ENCODE measurements around the gene FES.
A peak's percentile ranks its signal among the peaks of the same experiment; 100 is the strongest.
"Not testable (repeated sequence)": the region's sequence is repeated elsewhere in the genome, so short reads cannot be mapped to it uniquely, and the experiment has no call there.

Gene FES

DNA sequence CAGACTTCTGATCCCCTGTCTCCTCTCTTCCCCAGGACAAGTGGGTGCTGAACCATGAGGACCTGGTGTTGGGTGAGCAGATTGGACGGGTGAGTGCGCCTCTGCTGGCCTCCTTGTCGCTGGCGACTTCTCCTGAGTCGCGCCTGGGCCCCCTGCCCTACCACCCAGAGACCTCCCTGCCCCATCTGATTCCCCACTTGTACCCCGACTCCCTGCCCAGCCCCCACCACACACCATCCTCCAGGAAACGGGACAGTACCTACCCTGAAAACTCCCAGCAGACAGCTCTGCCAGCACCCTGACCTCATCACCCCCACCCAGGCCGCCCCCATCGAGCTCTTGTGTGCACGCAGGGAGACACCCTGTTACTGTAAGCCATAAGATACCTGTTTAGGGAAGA, 7.7 kb downstream of the FES start:
- Histone ChIP-seq H3K36me3 (ENCODE audit: control insufficient read depth, insufficient read depth, low read length) (peaks cover 31% of the 10 kb centered on the region), H3K9ac (ENCODE audit: low read length) (no peak overlapping the region), H3K4me3 (ENCODE audit: low read length) (no peak overlapping the region), H3K27me3 (ENCODE audit: control insufficient read depth, insufficient read depth, low read length) (no peaks in the 10 kb centered on the region), H3K27ac (ENCODE audit: low read depth, low read length) (no peak overlapping the region), H3K4me1 (ENCODE audit: control insufficient read depth, insufficient read depth, low read length) (no peaks in the 10 kb centered on the region)

- Histone ChIP-seq H3K4me3 (ENCODE audit: low read length) (no peak overlapping the region), H3K4me1 (ENCODE audit: control insufficient read depth, insufficient read depth, low read length) (no peaks in the 10 kb centered on the region), H3K27me3 (ENCODE audit: control insufficient read depth, insufficient read depth, low read length) (no peaks in the 10 kb centered on the region), H3K27ac (ENCODE audit: low read depth, low read length) (no peak overlapping the region), H3K9ac (ENCODE audit: low read length) (no peak overlapping the region), H3K36me3 (ENCODE audit: control insufficient read depth, insufficient read depth, low read length) (peaks cover 31% of the 10 kb centered on the region)
Observed at GRCh38 chr15:90892498-90893174, 8.3 kb downstream of the FES start.

DNA sequence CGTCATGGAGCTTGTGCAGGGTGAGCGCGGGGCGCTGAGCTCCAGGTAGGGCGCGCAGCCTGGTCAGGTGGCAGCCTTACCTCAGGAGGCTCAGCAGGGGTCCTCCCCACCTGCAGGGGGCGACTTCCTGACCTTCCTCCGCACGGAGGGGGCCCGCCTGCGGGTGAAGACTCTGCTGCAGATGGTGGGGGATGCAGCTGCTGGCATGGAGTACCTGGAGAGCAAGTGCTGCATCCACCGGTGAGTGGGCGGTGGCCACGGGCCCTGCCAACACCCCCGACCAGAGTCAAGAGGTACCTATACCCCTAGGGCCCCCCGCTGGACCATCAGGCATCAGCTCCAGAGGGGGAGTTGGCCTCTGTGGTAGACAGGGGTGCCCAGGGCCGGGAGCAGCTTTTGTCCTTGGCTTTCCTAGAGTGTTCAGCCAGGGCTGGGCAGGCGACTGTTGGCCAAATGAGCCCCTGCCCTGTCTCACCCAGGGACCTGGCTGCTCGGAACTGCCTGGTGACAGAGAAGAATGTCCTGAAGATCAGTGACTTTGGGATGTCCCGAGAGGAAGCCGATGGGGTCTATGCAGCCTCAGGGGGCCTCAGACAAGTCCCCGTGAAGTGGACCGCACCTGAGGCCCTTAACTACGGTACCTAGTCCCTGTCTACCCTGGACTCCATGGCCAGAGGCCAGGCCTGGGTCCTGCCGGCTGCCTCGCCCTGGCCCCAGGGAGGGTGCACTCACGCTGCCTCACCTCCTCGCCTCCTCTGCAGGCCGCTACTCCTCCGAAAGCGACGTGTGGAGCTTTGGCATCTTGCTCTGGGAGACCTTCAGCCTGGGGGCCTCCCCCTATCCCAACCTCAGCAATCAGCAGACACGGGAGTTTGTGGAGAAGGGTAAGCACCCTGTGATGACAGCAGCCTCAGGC, 9.1 kb downstream of the FES start:
- H3K36me3 ChIP-seq (ENCODE audit: control insufficient read depth, insufficient read depth, low read length), result peaks cover 29% of the 10 kb centered on the region
- H3K27ac ChIP-seq (ENCODE audit: low read depth, low read length), result no peak overlapping the region
- H3K27me3 ChIP-seq (ENCODE audit: control insufficient read depth, insufficient read depth, low read length), result no peaks in the 10 kb centered on the region
- H3K4me3 ChIP-seq (ENCODE audit: low read length), result no peak overlapping the region
- H3K9ac ChIP-seq (ENCODE audit: low read length), result no peak overlapping the region
- H3K4me1 ChIP-seq (ENCODE audit: control insufficient read depth, insufficient read depth, low read length), result no peaks in the 10 kb centered on the region

GRCh38 chr15:90895571-90896117, 11.3 kb downstream of the FES start:
- no peak overlapping the region for H3K4me3 ChIP-seq (ENCODE audit: low read length)
- H3K9ac ChIP-seq (ENCODE audit: low read length), result no peak overlapping the region
- no peaks in the 10 kb centered on the region for H3K4me1 ChIP-seq (ENCODE audit: control insufficient read depth, insufficient read depth, low read length)
- no peaks in the 10 kb centered on the region for H3K27me3 ChIP-seq (ENCODE audit: control insufficient read depth, insufficient read depth, low read length)
- peaks cover 26% of the 10 kb centered on the region for H3K36me3 ChIP-seq (ENCODE audit: control insufficient read depth, insufficient read depth, low read length)
- H3K27ac ChIP-seq (ENCODE audit: low read depth, low read length), result no peak overlapping the region

GRCh38 chr15:90897131-90897655, 12.9 kb downstream of the FES start:
- H3K4me3 ChIP-seq (ENCODE audit: low read length); H3K27ac ChIP-seq (ENCODE audit: low read depth, low read length); H3K27me3 ChIP-seq (ENCODE audit: control insufficient read depth, insufficient read depth, low read length); H3K4me1 ChIP-seq (ENCODE audit: control insufficient read depth, insufficient read depth, low read length); H3K9ac ChIP-seq (ENCODE audit: low read length): not testable (repeated sequence)
- peaks cover 12% of the 10 kb centered on the region for H3K36me3 ChIP-seq (ENCODE audit: control insufficient read depth, insufficient read depth, low read length)

- Histone ChIP-seq H3K4me1 (ENCODE audit: control insufficient read depth, insufficient read depth, low read length) (peaks cover 9% of the 10 kb centered on the region), H3K9ac (ENCODE audit: low read length) (no peak overlapping the region), H3K27me3 (ENCODE audit: control insufficient read depth, insufficient read depth, low read length) (no peaks in the 10 kb centered on the region), H3K4me3 (ENCODE audit: low read length) (no peak overlapping the region), H3K36me3 (ENCODE audit: control insufficient read depth, insufficient read depth, low read length) (peaks cover 15% of the 10 kb centered on the region), H3K27ac (ENCODE audit: low read depth, low read length) (peak overlapping the region; percentile 91)
Observed at GRCh38 chr15:90901175-90902039, 17.1 kb downstream of the FES start.

DNA sequence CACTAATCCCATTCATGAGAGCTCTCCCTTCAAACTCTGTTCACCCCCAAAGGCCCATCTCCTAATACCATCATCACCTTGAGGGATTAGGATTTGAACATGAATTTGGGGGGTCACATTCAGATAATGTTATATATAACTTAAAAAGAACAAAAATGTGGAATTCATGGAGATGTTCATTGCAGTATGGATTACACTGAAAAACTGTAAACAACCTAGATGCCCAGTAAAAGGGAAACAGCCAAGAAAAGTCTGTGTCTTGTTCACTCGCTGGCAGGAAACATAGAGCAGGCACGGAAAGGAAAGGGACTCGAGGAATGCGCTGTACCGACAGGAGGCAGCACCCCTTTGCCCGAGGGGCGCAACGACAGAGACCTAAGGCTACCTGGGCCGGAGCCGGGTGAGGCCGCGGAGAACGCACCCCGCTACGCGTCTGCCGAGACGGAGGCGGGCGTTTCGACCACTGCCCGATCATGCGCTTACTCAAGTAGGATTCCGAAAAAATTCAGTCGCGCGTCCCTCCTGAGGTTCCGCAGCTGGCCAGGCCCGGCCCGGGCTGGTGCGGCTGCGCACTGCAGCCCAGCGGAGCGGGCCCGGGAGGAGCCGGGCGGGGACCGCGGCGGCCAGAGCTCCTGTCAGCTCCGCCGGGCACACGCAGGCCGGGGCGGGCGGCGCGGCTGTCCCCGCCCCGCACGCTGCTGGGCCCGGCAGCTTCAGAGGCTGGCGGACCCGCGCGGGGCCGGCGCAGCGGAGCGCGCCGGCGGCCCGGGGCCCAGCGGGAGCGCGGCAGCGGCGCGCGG, 17.9 kb downstream of the FES start:
- H3K36me3 ChIP-seq (ENCODE audit: control insufficient read depth, insufficient read depth, low read length), result peaks cover 22% of the 10 kb centered on the region
- H3K27ac ChIP-seq (ENCODE audit: low read depth, low read length), result peak overlapping the region; percentile 91
- peak overlapping the region; percentile 88 for H3K4me3 ChIP-seq (ENCODE audit: low read length)
- H3K9ac ChIP-seq (ENCODE audit: low read length), result peak overlapping the region; percentile 84
- peaks cover 9% of the 10 kb centered on the region for H3K4me1 ChIP-seq (ENCODE audit: control insufficient read depth, insufficient read depth, low read length)
- no peaks in the 10 kb centered on the region for H3K27me3 ChIP-seq (ENCODE audit: control insufficient read depth, insufficient read depth, low read length)

DNA sequence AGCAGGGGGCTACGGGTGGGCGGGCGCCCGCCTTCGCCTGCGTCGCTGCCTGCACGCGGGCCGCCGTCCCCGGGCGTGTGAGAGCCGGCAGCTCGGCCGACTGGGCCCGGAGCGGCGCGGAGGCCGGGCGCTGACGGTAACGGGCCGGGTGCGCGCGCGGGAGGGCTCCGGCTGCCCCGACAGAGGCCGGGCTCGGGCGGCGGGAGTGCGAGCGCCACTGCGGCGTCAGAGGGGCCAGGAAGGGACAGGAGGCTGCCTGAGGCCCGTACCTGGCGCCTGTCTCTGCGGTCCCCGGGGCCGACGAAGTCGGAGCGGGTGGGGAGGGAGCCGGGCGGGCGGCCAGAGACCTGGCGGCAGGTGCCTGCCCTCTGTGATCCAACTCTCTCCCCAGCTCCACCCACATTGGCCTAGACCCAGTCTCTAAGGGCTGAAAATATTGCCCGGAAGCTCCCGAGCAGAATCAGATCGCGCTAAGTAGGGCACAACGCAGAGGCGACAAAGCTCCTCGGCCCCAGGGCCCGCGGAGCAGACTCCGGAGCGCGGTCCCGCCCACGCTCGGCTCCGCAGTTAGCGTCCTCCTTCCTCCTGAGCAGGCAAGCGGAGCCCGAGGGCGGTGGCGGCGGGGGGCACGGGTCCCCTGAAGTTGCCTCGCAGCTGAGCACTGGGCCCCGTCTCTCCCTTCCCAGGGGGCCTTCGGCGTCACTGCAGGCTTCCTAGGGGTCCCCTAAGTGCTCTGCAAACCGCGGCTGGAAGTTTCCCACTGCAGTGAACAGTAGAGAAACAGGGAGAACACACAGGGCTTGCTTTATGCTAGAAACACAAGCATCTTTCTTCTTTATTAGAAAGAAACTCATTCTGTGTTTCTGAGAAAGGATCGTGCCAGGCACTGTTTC, 18.8 kb downstream of the FES start, which contains the start of gene MAN2A2:
Gene MAN2A2, plus strand, starts transcription at position 463 of the 893 bp plus-strand sequence. CDS start 906 bp downstream, outside the sequence.
- Histone ChIP-seq H3K9ac (ENCODE audit: low read length) (peak within 1 kb of the TSS; percentile 84), H3K4me1 (ENCODE audit: control insufficient read depth, insufficient read depth, low read length) (peaks cover 9% of the 10 kb centered on the region), H3K27ac (ENCODE audit: low read depth, low read length) (peak within 1 kb of the TSS; percentile 91), H3K27me3 (ENCODE audit: control insufficient read depth, insufficient read depth, low read length) (no peaks in the 10 kb centered on the region), H3K4me3 (ENCODE audit: low read length) (peak within 1 kb of the TSS; percentile 88), H3K36me3 (ENCODE audit: control insufficient read depth, insufficient read depth, low read length) (peaks cover 31% of the 10 kb centered on the region)

- Histone ChIP-seq H3K36me3 (ENCODE audit: control insufficient read depth, insufficient read depth, low read length) (peaks cover 32% of the 10 kb centered on the region), H3K4me3 (ENCODE audit: low read length) (peak overlapping the region; percentile 86), H3K4me1 (ENCODE audit: control insufficient read depth, insufficient read depth, low read length) (peaks cover 9% of the 10 kb centered on the region), H3K9ac (ENCODE audit: low read length) (peak overlapping the region; percentile 69), H3K27me3 (ENCODE audit: control insufficient read depth, insufficient read depth, low read length) (no peaks in the 10 kb centered on the region), H3K27ac (ENCODE audit: low read depth, low read length) (peak overlapping the region; percentile 89)
Observed at GRCh38 chr15:90903733-90904536, 19.6 kb downstream of the FES start.

DNA sequence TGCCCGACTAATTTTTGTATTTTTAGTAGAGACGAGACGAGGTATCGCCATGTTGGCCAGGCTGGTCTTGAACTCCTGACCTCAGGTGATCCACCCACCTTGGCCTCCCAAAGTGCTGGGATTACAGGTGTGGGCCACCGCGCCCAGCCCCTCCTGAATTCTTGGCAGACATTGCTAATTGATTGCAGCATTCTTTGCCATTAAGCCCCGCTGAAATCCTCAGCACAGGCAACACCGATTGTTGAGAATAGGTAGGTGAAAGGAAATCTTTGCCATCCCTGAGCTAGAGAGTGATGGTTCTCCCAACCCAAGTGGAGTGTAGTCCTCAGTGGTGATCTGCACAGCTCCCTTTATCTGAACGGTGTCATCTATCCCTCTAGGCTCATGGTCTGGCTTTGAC, 20.4 kb downstream of the FES start:
- H3K27ac ChIP-seq (ENCODE audit: low read depth, low read length), result no peak overlapping the region
- peaks cover 9% of the 10 kb centered on the region for H3K4me1 ChIP-seq (ENCODE audit: control insufficient read depth, insufficient read depth, low read length)

More for the DNA sequence above, 20.4 kb downstream of the FES start:
- H3K27me3 ChIP-seq (ENCODE audit: control insufficient read depth, insufficient read depth, low read length), result no peaks in the 10 kb centered on the region
- no peak overlapping the region for H3K4me3 ChIP-seq (ENCODE audit: low read length)
- peaks cover 32% of the 10 kb centered on the region for H3K36me3 ChIP-seq (ENCODE audit: control insufficient read depth, insufficient read depth, low read length)
- no peak overlapping the region for H3K9ac ChIP-seq (ENCODE audit: low read length)
